GM18526 (cell line): ENCODE results near the gene MACROD2.

ENCODE experiments used
- POLR2A ChIP-seq: IDR thresholded peaks from 3 replicates; pipeline ENCODE4 v1.6.1; 2011; ENCODE audit not compliant: insufficient read length; ENCODE audit errors: extremely low read depth

MACROD2 gene

GRCh38 chr20:14434384-14435136 is 439.2 kb downstream of the MACROD2 start:
- no peak for TF ChIP-seq POLR2A

GRCh38 chr20:14441201-14441600 is 445.9 kb downstream of the MACROD2 start:
- TF ChIP-seq POLR2A, result no peak

GRCh38 chr20:14444106-14444505 is 448.8 kb downstream of the MACROD2 start:
- no peak for TF ChIP-seq POLR2A

GRCh38 chr20:14445310-14445709 is 450.0 kb downstream of the MACROD2 start:
- TF ChIP-seq POLR2A, result no peak

GRCh38 chr20:14445902-14446301 is 450.6 kb downstream of the MACROD2 start:
- no peak for TF ChIP-seq POLR2A

GRCh38 chr20:14446446-14446845 is 451.1 kb downstream of the MACROD2 start:
- TF ChIP-seq POLR2A, result no peak

- no peak for TF ChIP-seq POLR2A
These were observed 454.0 kb downstream of the MACROD2 start for GRCh38 chr20:14449323-14449722.

- TF ChIP-seq POLR2A, result no peak
These were observed 454.9 kb downstream of the MACROD2 start for GRCh38 chr20:14450256-14450655.

GRCh38 chr20:14451458-14451857 is 456.1 kb downstream of the MACROD2 start:
- no peak for TF ChIP-seq POLR2A

- no peak for TF ChIP-seq POLR2A
These were observed 457.9 kb downstream of the MACROD2 start for GRCh38 chr20:14453259-14453658.

GRCh38 chr20:14454296-14454695 is 459.0 kb downstream of the MACROD2 start:
- no peak for TF ChIP-seq POLR2A

GRCh38 chr20:14470231-14470899 is 475.0 kb downstream of the MACROD2 start:
- no peak for TF ChIP-seq POLR2A

GRCh38 chr20:14470977-14471661 is 475.8 kb downstream of the MACROD2 start:
- no peak for TF ChIP-seq POLR2A

- no peak for TF ChIP-seq POLR2A
These were observed 481.8 kb downstream of the MACROD2 start for GRCh38 chr20:14477125-14477524.

GRCh38 chr20:14478126-14478525 is 482.8 kb downstream of the MACROD2 start:
- TF ChIP-seq POLR2A, result no peak

- no peak for TF ChIP-seq POLR2A
These were observed 486.5 kb downstream of the MACROD2 start for GRCh38 chr20:14481863-14482262.
